NCI-H1930 (cell line): ENCODE data around the gene DPYSL3.
A peak's percentile ranks its signal among the peaks of the same experiment; 100 is the strongest.

Experiments
- DNase-seq, 2 experiments: peaks; one replicate each; lab custom pipeline; 2025; lab: John Stamatoyannopoulos, UW

Gene DPYSL3

DNA sequence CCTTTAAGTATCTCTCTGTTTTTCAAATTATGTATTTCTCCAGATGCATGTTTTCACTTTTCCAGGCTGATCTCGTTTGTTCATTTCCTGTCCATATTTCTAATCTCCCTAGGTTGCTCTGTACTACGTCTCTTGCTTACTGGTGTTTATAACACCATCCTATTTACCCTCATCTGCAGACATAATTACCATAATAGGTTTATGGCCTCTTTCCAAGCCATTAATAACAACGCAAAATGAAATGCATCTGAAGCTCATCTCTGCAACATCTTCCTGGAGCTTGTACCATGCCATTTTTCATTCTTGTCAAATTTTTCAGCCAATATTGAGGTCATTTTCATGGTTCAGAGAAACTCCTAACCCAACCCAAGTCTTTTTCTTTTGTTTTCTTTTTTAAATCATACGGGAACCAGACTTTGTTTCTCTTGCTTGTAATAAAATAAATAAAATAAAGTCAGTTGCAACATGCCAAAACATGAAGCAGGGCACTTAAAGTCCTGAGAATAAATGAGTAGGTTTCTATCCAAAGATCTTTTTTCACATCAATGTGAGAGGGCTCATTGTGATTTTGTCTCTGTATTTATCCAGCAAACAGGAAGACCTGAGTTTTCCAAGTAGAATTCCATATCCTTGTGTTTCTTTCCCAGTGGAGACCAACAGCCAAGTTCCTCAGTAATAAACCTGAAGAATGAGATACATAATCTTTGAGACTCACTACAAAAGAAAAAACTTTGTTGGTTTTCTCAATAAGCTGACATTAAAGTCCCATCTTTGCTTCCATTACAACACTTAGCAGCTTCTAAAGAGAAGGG, 37.0 kb downstream of the DPYSL3 start:
- DNase-seq = no peak

DNA sequence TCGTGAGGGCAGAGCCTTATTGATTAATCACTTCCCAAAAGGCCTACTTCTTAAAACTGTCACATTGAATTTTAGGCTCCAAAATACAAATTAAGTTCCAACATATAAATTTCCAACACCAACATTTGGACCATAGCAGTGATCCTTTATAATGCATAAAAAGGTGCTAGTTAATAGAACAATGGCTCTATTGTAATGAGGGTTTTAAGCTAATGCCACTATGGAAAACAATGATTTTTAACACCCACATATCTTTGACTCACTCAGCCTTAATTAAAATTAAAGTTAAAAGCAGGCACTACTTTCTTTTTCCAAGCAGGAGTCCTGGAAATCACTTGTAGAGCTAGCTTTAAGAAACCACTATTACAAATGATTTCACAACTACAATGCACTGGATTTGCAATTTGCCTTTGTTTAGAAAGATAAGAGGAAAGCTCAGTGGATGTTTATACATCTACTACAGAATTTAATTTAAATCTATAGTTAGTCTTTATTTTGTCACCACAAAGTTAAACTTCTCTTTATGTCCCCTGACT, 41.8 kb downstream of the DPYSL3 start:
- no peak for DNase-seq

DNA sequence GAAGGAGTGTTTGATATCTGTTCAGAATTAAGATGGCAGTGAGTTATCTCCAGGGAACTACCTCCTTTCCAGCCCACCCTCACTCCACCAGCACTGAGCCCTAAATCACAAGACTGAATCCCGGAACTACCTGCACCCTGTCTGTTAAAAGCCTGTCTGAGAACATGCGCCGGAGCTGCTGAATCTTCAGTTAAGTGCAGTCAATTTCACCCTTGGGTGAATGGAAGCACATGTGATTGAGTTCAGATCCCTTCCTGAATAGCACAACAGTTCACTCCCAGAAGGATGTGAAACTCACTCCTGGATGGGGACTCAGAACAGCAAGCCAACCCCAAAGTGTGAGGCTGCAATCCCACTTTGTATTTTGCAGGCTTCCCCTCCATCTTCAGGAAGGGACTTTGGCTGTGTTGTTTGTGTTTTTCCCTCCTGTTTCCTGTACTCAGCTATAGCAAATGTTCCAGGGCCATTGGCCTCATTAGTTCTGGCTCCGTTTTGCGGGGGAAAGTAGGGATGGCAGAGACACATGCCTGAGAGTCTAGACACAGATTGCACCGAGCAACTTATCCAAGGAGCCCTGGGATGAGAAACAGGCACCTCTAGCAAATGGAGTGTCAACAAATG, 43.4 kb downstream of the DPYSL3 start:
- DNase-seq = no peak

DNA sequence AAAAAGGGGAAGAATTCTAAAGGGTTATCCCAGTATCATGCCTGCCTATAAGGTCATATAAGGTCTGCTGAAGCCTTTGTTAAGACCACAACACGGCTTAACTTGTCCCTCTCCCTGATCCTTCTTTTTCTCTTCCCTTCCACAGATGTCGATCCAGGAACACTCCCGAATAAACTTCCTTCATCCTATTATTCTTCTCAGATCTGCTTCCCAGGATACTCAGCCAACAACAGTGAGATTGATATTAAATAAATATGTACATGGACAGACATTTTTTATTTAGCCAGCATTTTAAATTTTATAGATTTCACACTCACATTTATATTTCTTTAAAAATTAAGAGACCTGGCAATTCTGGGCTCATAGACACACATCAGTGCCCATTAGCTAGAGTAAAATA, 44.1 kb downstream of the DPYSL3 start:
- DNase-seq = no peak

DNA sequence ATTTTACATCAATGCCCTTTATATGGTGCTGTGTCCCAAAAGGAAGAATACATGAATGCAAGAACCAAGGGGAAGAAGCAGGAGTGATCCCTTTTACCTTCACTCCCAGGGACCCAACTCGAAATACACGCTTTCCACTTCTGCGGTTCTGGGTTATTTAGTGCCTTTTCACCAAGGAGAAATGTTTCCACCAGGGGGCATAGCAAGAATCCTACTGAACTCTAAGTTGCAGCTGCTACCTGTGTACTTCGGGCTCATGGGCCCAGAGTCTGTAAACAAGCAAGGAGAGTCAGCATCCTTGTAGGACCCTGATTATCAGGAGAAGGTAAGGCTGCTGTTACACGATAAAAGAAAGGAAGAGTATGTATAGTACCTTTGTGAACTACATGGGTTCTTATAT, 45.7 kb downstream of the DPYSL3 start:
- no peak for DNase-seq

DNA sequence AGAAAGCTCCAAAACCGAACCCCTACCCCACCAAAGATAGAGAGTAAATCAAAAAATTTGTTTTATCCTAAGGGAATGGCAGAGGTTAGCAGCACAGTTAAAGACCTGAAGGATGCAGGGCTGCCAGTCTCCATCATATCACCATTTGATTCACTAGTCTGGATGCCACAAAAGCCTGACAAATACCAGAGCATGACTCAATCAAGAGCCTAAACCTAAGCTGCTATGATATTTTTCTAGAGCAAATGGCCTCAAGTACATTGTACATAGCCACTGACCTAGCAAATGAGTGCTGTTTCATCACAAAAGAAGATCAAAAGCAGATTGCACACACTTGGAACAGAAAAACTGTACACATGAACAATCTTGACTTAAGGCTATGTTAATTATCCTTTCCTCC, 48.0 kb downstream of the DPYSL3 start:
- no peak for DNase-seq

DNA sequence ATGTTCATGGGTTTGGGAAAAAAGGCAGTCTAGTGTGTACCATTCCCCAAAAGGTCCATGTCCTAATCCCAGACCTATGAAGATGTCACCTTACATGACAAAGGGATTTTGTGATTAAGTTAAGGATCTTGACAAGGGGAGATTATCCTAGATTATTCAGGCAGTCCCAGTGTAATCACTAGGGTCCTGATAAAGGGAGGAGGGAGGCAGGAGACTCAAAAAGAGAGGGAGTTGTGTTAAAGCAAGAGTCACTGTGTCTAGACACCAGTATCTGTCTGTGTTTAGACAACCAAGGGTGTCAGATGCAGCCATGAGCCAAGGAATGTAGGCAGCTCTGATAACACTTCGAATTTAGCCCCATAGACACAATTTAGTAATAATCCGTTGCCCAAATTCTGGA, 49.5 kb downstream of the DPYSL3 start:
- no peak for DNase-seq

DNA sequence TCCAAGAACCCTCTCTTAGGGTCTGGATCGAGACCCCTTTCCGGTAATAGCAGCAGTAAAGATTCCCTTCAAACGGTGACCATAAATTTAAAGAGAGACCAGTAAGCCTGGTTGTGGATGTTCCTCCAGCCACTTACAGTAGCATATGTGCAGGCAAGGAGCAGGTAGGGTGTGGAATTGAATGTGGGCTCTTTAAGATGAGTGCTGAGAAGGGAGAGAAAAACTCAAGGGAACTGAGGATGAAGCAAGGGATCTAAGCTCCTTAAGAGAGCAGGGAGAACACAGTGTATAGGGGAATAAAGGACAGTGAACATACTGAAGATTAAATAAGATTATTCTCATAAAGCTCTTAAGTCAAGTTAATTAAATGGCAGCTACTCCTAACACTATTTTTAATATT, 51.3 kb downstream of the DPYSL3 start:
- DNase-seq = no peak

DNA sequence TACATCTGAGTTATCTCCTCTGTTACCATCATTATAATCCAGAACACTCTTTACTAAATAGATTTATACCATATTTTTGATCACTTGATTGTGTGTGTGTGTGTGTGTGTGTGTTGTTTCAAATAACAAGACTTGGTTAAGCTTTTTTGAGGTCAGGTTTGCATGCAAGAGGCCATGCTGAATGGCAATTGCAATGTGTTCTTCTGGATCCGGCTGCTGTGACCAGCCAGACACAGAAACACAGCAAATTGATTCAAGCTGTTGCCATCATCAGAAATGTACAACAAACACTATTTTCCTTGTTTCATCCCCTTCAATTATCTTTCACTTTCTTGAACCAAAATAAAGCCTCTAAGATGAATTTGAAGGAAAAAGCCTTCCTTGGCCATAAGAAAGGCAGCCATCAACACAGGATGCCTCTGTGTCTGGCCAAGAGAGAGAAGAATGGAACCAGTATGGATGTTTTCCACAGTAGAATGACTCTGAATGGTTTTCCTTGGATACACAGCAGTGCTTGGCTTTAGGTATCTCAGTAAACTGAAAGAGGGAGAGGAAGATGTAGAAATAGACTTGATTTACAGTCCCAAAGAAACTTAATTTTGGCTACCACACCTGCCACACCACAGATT, 53.9 kb downstream of the DPYSL3 start:
- no peak for DNase-seq

DNA sequence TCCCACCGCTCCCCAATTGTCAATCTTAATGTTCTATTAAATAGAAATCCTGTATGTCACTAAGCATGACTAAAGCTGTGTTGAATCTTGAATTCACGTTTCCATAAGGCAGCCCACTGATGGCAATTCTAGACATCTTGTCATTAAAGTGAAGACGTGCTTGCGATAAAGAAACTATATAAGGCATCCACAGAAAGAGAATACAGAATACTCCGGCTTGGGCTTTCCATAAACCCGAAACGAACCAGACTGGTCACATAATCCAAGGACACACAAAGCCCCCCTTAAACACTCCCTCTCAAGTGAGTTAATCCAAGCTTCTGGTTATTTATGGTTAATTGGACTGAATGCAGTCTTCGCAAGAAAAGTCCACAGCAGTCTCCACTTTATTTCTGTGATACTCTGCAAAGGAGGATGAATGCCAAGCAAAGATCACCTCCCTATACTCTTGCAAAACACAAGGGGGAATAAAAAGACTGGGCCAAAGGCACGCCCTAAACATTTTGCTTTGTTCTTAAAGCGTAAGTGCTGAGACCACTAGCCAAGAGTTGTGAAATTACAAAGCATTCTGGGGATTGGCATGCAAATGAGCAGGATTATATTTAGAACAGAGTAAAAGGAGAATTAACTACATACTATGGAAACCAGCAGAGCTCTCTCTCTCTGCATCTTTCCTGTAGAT, 54.7 kb downstream of the DPYSL3 start:
- DNase-seq = no peak

DNA sequence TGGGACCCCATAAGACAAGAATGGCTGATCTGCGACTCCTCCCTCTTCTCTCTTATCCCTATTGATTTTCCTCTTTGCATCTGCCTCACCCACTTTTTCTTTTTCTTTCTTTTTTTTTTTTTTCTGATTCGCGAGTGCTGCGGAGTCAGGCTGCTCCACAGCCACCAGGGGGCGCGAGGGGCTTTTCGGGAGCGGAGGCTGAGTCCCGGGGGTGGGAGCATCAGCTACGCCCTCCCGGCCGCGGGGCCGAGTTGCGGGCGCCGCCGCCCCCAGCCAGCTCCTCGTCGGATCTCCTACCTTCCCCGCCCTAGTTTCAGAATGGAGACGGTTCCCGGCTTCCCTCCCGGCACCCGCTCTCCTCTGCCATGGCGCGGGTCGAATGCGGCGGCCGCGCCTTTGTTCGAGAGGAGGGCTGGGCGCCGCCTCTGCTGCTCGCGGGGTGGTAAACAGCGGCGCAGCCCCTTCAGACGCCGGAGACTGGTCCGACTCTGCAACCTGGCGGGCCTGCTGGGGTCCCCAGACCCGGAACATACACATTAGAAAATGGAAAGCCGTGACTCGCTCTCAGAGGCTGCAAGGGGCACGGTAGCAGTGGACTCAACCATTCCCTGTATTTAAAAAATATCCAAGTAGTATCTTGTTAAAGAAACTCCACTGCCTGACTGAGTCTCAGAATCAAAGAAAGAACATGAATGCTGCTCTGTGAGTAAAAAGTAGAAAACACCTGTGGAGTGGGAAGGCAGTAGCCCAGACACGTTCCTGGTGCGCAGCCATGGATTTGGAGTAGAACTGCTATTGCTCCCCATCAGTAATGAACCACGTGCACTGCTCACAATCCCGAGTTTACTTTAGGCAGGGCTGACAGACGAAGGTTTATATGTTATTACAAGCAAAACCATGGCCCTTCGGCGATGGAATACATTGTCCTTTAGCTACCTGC, 55.7 kb downstream of the DPYSL3 start:
- peak; percentile 77 to 83 for DNase-seq

DNA sequence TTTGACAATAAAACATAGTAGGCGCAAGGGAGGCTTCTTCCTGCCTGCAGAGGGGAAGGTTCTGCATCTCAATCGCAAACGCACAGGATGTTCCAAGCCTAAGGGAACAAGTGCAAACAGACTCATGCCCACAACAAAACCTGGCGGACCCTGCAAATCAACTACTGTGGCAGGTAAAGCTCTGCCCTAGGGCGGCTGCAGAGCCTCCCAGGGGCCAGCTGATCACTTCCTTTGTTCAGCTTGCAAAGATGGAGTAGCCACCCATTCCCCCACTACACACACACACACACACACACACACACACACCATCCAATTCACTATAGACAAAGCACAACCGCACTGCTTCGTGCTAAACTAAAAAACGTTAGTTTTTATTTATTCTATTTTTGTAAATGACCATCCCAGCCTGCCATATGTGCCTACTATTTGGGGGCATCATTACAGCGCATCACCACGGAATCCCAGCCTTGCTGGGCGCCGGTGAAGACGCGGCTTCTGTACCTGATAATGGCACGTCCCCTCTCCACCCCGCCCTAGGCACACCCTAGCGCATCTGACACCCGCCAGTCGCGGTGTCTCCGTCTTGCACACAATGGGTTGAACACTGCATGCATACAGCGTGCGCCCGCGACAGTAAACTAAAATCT, 57.6 kb downstream of the DPYSL3 start:
- no peak for DNase-seq

DNA sequence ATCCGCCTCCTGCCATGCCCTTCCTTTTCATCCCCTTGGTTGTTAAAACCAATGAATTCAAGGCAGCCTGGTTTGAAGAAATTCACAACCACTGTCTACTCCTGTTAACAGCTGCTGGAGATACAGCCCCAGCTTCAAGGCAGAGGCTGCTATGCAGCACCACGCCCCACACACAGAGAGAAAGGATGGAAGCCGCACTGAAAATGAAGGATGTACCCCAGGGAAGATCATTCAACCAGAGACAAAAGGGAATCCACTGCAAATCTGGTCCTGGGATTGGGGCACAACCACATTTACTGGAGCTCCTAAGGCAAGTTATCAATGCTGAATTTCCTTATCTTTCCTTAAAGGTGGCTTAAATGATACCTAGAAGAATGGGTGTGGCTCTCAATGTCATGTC, 58.7 kb downstream of the DPYSL3 start:
- no peak for DNase-seq

DNA sequence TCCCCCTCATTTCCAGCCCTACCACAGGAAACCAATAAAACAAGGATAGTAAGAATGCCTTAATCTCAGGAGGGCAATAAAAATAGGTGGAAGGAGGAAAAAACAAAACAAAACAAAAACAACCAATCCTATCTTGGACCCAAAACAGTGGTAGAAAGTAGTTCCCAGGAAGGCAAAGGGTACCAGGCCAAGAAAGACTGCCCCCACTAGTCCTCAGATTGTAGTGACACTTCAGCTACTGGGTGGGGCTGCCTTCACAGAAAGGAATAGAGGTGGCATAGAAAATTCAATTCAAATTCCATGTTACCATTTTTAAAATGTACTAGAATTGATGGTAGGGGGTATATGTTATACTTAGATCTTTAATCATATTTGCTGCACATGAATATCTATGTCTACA, 59.3 kb downstream of the DPYSL3 start:
- no peak for DNase-seq

DNA sequence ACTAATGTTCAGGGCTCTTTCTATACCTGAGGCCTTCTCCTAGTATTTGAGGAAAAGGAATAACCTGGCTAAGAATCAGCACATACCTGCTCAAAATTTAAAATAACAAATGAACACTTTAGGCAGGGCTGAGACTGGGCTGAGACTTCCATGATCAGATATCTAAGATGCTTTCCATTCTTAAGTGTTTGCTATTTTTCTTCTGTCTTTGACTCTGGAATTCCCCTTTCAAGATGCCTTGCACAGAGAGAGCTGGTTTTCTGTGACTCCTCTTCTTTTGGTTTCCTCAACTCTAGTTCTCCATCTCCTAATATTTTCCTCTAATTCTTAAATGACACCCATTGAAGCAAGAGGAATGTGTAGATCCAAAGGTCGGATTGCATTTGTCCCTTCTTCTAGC, 61.1 kb downstream of the DPYSL3 start:
- DNase-seq = no peak

DNA sequence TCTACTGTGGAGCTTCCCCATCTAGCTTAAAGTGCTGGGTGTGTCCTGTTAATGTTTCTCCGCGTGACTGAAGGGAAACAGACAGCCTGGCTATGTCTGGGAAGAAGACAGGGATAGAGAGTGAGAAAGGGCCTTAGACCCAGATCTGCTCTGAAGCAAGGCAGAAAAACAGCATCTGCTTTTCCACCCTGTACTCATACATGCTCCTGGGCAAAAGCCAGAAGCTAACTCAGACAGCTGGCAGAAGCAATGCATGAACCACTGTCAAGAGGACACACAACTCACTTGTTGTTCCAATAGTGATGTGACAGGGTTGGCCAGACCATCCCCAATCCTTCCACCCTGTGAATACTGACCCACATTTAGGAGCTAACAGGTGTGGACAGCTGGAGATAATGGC, 63.3 kb downstream of the DPYSL3 start:
- DNase-seq = no peak

DNA sequence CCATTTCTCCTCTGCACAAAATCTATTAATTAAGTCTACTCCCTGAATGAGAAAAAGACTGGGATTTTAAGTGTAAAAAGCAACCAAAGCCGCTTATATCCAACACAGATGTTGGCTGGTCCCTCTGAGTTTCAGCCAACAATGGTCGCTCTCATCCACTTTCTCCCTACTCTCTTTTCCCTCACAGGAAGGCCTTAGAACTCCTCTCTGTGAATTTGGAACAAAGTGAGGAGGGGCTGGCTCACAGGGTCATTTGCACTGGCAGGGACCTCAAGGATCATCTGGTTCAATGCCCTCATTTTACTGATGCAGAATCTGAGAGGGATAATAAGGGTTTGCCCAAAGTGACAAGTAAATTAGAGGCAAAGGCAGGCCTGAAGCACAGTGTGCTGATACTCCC, 64.0 kb downstream of the DPYSL3 start:
- no peak for DNase-seq

DNA sequence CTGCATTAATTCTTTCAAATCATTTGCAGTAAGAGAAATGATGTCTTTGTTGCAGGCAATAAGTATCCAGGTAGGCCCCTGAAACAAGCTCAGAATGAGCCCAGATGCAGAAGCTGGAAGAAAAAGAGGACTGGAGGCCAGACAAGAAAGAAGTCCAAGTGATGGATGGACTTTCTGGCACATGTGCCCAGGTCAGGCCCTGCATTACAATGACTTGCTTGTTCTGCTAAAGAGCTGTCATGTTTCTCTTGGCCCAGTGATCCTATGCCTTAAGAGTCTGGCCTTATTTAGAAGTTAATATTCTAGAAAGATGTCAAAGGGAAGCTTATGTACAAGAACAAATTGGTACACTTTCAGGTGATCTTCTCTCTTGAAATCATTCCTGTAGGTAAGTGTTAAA, 64.8 kb downstream of the DPYSL3 start:
- DNase-seq = no peak

DNA sequence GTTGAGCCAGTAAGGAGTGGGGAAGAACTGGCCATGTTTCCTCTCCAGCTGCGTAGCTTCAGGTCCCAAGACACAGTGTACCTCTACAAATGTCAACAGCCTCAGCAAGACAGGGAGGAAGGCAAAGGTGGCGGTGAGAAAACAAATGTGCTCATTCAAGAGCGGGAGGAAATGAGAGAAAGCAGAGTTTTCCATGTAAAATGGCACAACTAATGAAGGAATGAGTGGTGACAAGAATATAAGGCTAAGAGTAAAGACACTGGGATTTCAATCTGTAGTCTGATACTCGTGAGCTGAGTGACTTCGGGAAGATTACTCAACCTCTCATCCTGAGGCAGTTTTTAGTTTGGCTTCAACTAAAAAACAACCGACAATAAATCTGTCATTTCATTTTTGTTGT, 67.6 kb downstream of the DPYSL3 start:
- DNase-seq = no peak

DNA sequence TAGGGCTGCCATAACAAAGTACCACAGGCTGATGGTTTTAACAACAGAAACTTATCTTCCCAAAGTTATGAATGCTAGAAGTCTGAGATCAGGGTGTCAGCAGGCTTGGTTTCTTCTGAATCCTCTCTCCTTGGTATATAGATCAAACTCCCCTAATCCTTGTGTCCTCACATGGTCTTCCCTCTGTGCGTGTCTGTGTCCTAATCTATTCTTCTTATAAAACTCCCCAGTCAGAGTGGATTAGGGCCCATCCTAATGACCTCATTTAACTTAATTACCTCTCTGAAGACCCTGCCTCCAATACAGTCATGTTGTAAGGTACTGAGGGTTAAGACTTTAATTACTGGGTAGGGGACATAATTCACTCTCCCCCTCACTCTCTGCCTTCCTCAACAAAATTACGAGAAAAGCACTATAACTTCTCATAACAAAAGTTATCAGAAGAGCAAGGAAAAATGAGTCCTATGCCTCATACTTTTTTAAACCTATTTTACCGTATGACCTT, 68.6 kb downstream of the DPYSL3 start:
- no peak for DNase-seq

DNA sequence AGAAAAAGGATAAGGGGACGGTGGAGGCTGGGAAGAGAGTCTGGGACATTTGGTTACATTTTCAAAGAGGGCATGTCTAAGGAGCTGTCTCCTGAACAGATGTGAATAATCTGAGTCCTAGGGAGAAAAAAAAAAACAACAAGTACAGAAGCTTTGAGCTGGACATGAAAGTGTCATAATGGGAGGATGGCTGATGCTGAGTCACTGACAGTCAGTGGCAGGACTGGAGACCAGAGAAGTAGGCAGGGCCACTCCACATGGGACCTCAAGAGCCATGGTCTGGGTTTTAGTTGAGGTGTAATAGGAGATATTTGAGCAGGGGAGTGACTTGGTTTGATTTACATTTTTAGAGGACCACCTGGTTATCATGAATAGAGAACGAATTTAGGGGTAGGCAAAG, 70.6 kb downstream of the DPYSL3 start:
- no peak for DNase-seq
